Neuronal stem cell (in vitro differentiated cells): ENCODE measurements around the gene SNAI1.
"Not testable (repeated sequence)": the region's sequence is repeated elsewhere in the genome, so short reads cannot be mapped to it uniquely, and the experiment has no call there.

Experiments used
- DNase-seq: peaks from one replicate; pipeline ENCODE4 v3.0.0-alpha.2; 2013; ENCODE audit warnings: low spot score
- H2AFZ ChIP-seq: one replicate; pipeline ENCODE4 v1.6.1; 2013; ENCODE audit warnings: mild to moderate bottlenecking, low read length, inconsistent platforms
- H2AK5ac ChIP-seq: 2 replicates; pipeline ENCODE4 v1.6.1; 2013; ENCODE audit warnings: low read depth, mild to moderate bottlenecking, inconsistent platforms, low read length, moderate library complexity, mixed read lengths
- H2BK120ac ChIP-seq: 2 replicates; pipeline ENCODE4 v1.6.1; 2013; ENCODE audit warnings: low read depth, mild to moderate bottlenecking, inconsistent platforms, low read length, moderate library complexity, mixed read lengths
- H2BK12ac ChIP-seq: one replicate; pipeline ENCODE4 v1.6.1; 2013; ENCODE audit warnings: low read length, inconsistent platforms
- H2BK15ac ChIP-seq: 2 replicates; pipeline ENCODE4 v1.6.1; 2013; ENCODE audit warnings: mild to moderate bottlenecking, low read length, inconsistent platforms, mixed read lengths
- H2BK5ac ChIP-seq: one replicate; pipeline ENCODE4 v1.6.1; 2013; ENCODE audit warnings: inconsistent platforms, mild to moderate bottlenecking, low read length, moderate library complexity
- H3K14ac ChIP-seq: one replicate; pipeline ENCODE4 v1.6.1; 2013; ENCODE audit warnings: low read length, inconsistent platforms
- H3K18ac ChIP-seq: 2 replicates; pipeline ENCODE4 v1.6.1; 2013; ENCODE audit warnings: low read length, inconsistent platforms
- H3K23ac ChIP-seq: 2 replicates; pipeline ENCODE4 v1.6.1; 2013; ENCODE audit warnings: low read depth, mild to moderate bottlenecking, mixed read lengths, low read length, inconsistent platforms; ENCODE audit not compliant: poor library complexity
- H3K27ac ChIP-seq: replicated peaks from 3 replicates; pipeline ENCODE4 v1.5.1; 2013; ENCODE audit warnings: low read length, inconsistent platforms
- H3K27me3 ChIP-seq, 3 experiments: 2 replicates each; pipeline ENCODE4 v1.6.1; 2013; ENCODE audit warnings: low read length in 3 of 3, mild to moderate bottlenecking in 2 of 3, inconsistent platforms in 1 of 3, low read depth in 1 of 3, mixed read lengths in 1 of 3, moderate library complexity in 1 of 3; ENCODE audit not compliant: control insufficient read depth in 3 of 3, insufficient read depth in 3 of 3
- H3K36me3 ChIP-seq, 2 donors: replicated peaks in 1 of 2; 2 replicates each; pipeline ENCODE4 v1.6.1; 2013; ENCODE audit warnings: low read length in 2 of 2; ENCODE audit not compliant: control insufficient read depth in 2 of 2, insufficient read depth in 2 of 2
- H3K4ac ChIP-seq: 2 replicates; pipeline ENCODE4 v1.6.1; 2013; ENCODE audit warnings: inconsistent platforms, mild to moderate bottlenecking, low read length, moderate library complexity
- H3K4me1 ChIP-seq, 2 donors: 1 replicate in 1 of 2; 2 replicates in 1 of 2; pipeline ENCODE4 v1.6.1; 2013; ENCODE audit warnings: low read length in 2 of 2, low read depth in 1 of 2; ENCODE audit not compliant: control insufficient read depth in 2 of 2, insufficient read depth in 1 of 2
- H3K4me2 ChIP-seq: one replicate; pipeline ENCODE4 v1.6.1; 2013; ENCODE audit warnings: mild to moderate bottlenecking, low read length, inconsistent platforms; ENCODE audit not compliant: insufficient read depth, poor library complexity, severe bottlenecking
- H3K4me3 ChIP-seq, 2 donors: 2 replicates each; pipeline ENCODE4 v1.5.1; 2013; ENCODE audit warnings: low read length in 2 of 2, mild to moderate bottlenecking in 2 of 2, inconsistent platforms in 1 of 2, moderate library complexity in 1 of 2
- H3K79me1 ChIP-seq: one replicate; pipeline ENCODE4 v1.6.1; 2013; ENCODE audit warnings: low read depth, mild to moderate bottlenecking, inconsistent platforms, low read length, moderate library complexity
- H3K9ac ChIP-seq: one replicate; pipeline ENCODE4 v1.6.1; 2013; ENCODE audit warnings: mild to moderate bottlenecking, low read depth, low read length, inconsistent platforms; ENCODE audit not compliant: poor library complexity
- H3K9me3 ChIP-seq, 2 donors: replicated peaks in 1 of 2; 2 replicates each; pipeline versions ENCODE3 to v1.6.1; 2013; ENCODE audit warnings: low read length in 2 of 2, mild to moderate bottlenecking in 2 of 2, inconsistent platforms in 1 of 2, low read depth in 1 of 2, mixed read lengths in 1 of 2, moderate library complexity in 1 of 2; ENCODE audit not compliant: control insufficient read depth in 2 of 2, insufficient read depth in 1 of 2
- H4K8ac ChIP-seq: one replicate; pipeline ENCODE4 v1.6.1; 2013; ENCODE audit warnings: low read depth, mild to moderate bottlenecking, inconsistent platforms, low read length, moderate library complexity
- H4K91ac ChIP-seq: one replicate; pipeline ENCODE4 v1.6.1; 2013; ENCODE audit warnings: low read length, low read depth, mild to moderate bottlenecking, inconsistent platforms; ENCODE audit not compliant: poor library complexity
- WGBS, 2 donors: extraction: QIAGEN DNeasy Blood & Tissue Kit; methylation state at CpG; one replicate each; pipeline ENCODE4 v1.1.7; 2013; ENCODE audit warnings: missing lambda C conversion rate in 2 of 2, mixed read lengths in 1 of 2; ENCODE audit not compliant: insufficient read length in 2 of 2, insufficient replicate concordance in 1 of 2; ENCODE audit errors: extremely low coverage in 2 of 2; 5-methylcytosine and 5-hydroxymethylcytosine counted together

The SNAI1 gene

GRCh38 chr20:49998478-49999188, 15.9 kb downstream of the SNAI1 start:
- H3K9ac ChIP-seq, H3K4me1 ChIP-seq, H3K27me3 ChIP-seq, H2BK5ac ChIP-seq, H2BK12ac ChIP-seq, H3K27ac ChIP-seq, H4K91ac ChIP-seq, H2AK5ac ChIP-seq, H2BK120ac ChIP-seq, H3K36me3 ChIP-seq, H3K9me3 ChIP-seq, H2BK15ac ChIP-seq, DNase-seq, H3K4me3 ChIP-seq, H4K8ac ChIP-seq, H3K79me1 ChIP-seq, H3K4ac ChIP-seq, H3K4me2 ChIP-seq, H3K18ac ChIP-seq, H3K14ac ChIP-seq, H3K23ac ChIP-seq: not testable (repeated sequence)
- H2AFZ ChIP-seq = peak overlapping the region; percentile 59
- no CpG with 5 or more reads among the region's 15 CpGs for WGBS, 2 donors

GRCh38 chr20:49999329-49999728, 16.5 kb downstream of the SNAI1 start:
- Histone ChIP-seq H3K23ac (no peak overlapping the region), H3K4ac (no peak overlapping the region), H4K8ac (no peak overlapping the region), H3K79me1 (no peaks in the 10 kb centered on the region), H3K36me3 (no peaks in the 10 kb centered on the region), H2BK12ac (no peak overlapping the region), H2AFZ (peak overlapping the region; percentile 59), H2BK5ac (no peak overlapping the region), H3K4me2 (no peak overlapping the region), H3K27ac (no peak overlapping the region), H2AK5ac (no peak overlapping the region), H3K9ac (no peak overlapping the region), H2BK15ac (no peak overlapping the region), H3K27me3 (no peaks in the 10 kb centered on the region), H3K14ac (no peak overlapping the region), H3K18ac (no peak overlapping the region), H3K4me1 (no peaks in the 10 kb centered on the region), H3K4me3 (no peak overlapping the region), H4K91ac (no peak overlapping the region), H3K9me3 (no peaks in the 10 kb centered on the region), H2BK120ac (no peak overlapping the region)
- no CpG with 5 or more reads among the region's 7 CpGs for WGBS, 2 donors
- DNase-seq = no peak

GRCh38 chr20:50000548-50001222, 17.9 kb downstream of the SNAI1 start:
- not testable (repeated sequence) for H2AK5ac ChIP-seq, H2BK15ac ChIP-seq, H3K27ac ChIP-seq, H3K4me3 ChIP-seq, DNase-seq, H3K4ac ChIP-seq, H3K27me3 ChIP-seq, H3K79me1 ChIP-seq, H2BK12ac ChIP-seq, H2BK120ac ChIP-seq, H3K18ac ChIP-seq, H2AFZ ChIP-seq, H3K4me1 ChIP-seq, H3K36me3 ChIP-seq, H3K9me3 ChIP-seq, H3K4me2 ChIP-seq, H3K9ac ChIP-seq, H3K14ac ChIP-seq, H3K23ac ChIP-seq, H4K8ac ChIP-seq, H4K91ac ChIP-seq, H2BK5ac ChIP-seq
- WGBS, 2 donors = no CpG with 5 or more reads among the region's 14 CpGs

- H3K4me3 ChIP-seq = no peak overlapping the region
- no peak overlapping the region for H2BK12ac ChIP-seq
- no peaks in the 10 kb centered on the region for H3K27me3 ChIP-seq
- H3K4me2 ChIP-seq = no peak overlapping the region
- no peaks in the 10 kb centered on the region for H3K9me3 ChIP-seq
- no peak overlapping the region for H4K91ac ChIP-seq
- no peak overlapping the region for H3K14ac ChIP-seq
- H2BK120ac ChIP-seq = no peak overlapping the region
- no peak overlapping the region for H3K4ac ChIP-seq
- no peak overlapping the region for H4K8ac ChIP-seq
- H2AK5ac ChIP-seq = no peak overlapping the region
- no peak overlapping the region for H2AFZ ChIP-seq
- H3K79me1 ChIP-seq = peaks cover 2% of the 10 kb centered on the region
- no peak overlapping the region for H2BK5ac ChIP-seq
- WGBS, 2 donors = no CpG with 5 or more reads among the region's 9 CpGs
- no peak overlapping the region for H3K18ac ChIP-seq
- no peak overlapping the region for H3K23ac ChIP-seq
- no peaks in the 10 kb centered on the region for H3K4me1 ChIP-seq
- H3K9ac ChIP-seq = no peak overlapping the region
- no peak overlapping the region for H3K27ac ChIP-seq
- no peak overlapping the region for H2BK15ac ChIP-seq
- no peaks in the 10 kb centered on the region for H3K36me3 ChIP-seq
- no peak for DNase-seq
These were observed 19.1 kb downstream of the SNAI1 start for GRCh38 chr20:50001784-50002311.
